Lower lobe of right lung (tissue), 2 donors: ENCODE data around the gene AGA. TPM values are rescaled to one million over a fixed set of nuclear protein-coding genes. Genes with fewer than 3 reads are reported as not detected.

Experiments used
- ATAC-seq, 2 donors: fragments of 200-7000 bp; cut with Tn5 transposase; one replicate each; pipeline ENCODE4 v1.9.1; 2020 to 2022; ENCODE audit warnings: mild to moderate bottlenecking in 2 of 2, moderate library complexity in 2 of 2
- DNase-seq: peaks from one replicate; pipeline ENCODE4 v3.0.0-alpha.2; 2020
- H3K27ac ChIP-seq: fragments of 200-600 bp; one replicate; pipeline ENCODE4 v1.8.0; 2022
- H3K27me3 ChIP-seq: fragments of 200-600 bp; one replicate; pipeline ENCODE4 v1.8.0; 2022; ENCODE audit warnings: low read depth
- H3K36me3 ChIP-seq: fragments of 200-600 bp; one replicate; pipeline ENCODE4 v1.8.0; 2022; ENCODE audit warnings: mild to moderate bottlenecking
- H3K4me1 ChIP-seq: fragments of 200-600 bp; one replicate; pipeline ENCODE4 v1.8.0; 2022
- H3K4me3 ChIP-seq: fragments of 200-600 bp; one replicate; pipeline ENCODE4 v1.8.0; 2022; ENCODE audit warnings: mild to moderate bottlenecking
- H3K9me3 ChIP-seq: fragments of 200-600 bp; one replicate; pipeline ENCODE4 v1.8.0; 2022
- intact Hi-C: fragments of 100-400 bp; cut with DNase I; formaldehyde crosslinking; loops from one replicate; pipeline ENCODE4 v1.11.0; 2022
- total RNA-seq: library from RNA; stranded (reverse); fragmentation: NEBNext Ultra II Directional; extraction: Animal tissue kit (Norgen Biotek cat#: 25700); gene quantifications from one replicate; pipeline ENCODE4 v1.2.1, GENCODE V29; 2021
- TF ChIP-seq, protein P1 (sequence below): fragments of 200-600 bp; IDR thresholded peaks from one replicate; pipeline ENCODE4 v1.8.0; 2022; ENCODE audit warnings: antibody characterized with exemption, mild to moderate bottlenecking
- donor health status: DM: no; HTN: yes; CAD: no; lungs with severe emphysema.

Gene AGA
- total RNA-seq, 1 donor from 2014 or later = 29.8 TPM

DNA sequence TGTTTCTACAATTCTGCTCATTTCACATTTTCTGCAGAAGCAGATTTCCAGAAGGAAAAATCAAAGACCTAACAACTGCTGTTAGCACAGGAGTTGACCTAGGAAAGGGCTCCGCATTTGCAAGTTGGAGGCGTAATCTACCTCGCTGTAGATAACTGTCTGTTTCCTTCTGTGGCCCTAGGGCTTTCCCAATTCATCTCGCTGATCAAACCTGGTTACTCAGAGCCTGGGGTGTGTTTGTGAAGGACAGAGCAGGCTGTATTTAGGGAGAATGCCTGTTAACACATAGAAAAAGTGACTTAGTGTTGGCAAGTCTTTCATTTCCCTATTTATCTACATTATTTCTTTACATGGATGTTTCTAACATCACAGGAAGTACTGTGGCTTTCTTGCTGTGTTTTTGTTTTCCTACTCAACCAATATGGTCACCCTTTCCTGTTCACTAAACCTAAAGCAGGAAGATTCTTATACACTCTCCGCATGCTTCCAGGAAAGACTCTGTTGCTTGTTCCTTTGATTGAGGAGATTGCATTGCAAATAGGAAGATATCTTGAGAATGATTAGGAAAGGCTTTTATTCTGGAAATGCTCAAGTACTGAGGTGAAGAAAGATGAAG lies 40.5 kb downstream of the AGA start:
- H3K9me3 ChIP-seq = no peaks in the 10 kb centered on the region
- no peaks in the 10 kb centered on the region for H3K4me1 ChIP-seq
- no peak overlapping the region for H3K27ac ChIP-seq
- ATAC-seq (no peak), DNase-seq (no peak)
- TF ChIP-seq, protein P1, sequence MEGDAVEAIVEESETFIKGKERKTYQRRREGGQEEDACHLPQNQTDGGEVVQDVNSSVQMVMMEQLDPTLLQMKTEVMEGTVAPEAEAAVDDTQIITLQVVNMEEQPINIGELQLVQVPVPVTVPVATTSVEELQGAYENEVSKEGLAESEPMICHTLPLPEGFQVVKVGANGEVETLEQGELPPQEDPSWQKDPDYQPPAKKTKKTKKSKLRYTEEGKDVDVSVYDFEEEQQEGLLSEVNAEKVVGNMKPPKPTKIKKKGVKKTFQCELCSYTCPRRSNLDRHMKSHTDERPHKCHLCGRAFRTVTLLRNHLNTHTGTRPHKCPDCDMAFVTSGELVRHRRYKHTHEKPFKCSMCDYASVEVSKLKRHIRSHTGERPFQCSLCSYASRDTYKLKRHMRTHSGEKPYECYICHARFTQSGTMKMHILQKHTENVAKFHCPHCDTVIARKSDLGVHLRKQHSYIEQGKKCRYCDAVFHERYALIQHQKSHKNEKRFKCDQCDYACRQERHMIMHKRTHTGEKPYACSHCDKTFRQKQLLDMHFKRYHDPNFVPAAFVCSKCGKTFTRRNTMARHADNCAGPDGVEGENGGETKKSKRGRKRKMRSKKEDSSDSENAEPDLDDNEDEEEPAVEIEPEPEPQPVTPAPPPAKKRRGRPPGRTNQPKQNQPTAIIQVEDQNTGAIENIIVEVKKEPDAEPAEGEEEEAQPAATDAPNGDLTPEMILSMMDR = no peak
- intact Hi-C loops = no loop called here
- H3K4me3 ChIP-seq = no peak overlapping the region
- H3K36me3 ChIP-seq = no peaks in the 10 kb centered on the region
- H3K27me3 ChIP-seq = no peaks in the 10 kb centered on the region

- Histone ChIP-seq H3K36me3 (no peaks in the 10 kb centered on the region), H3K27me3 (no peaks in the 10 kb centered on the region), H3K4me1 (no peaks in the 10 kb centered on the region), H3K27ac (no peak overlapping the region), H3K9me3 (no peaks in the 10 kb centered on the region), H3K4me3 (no peak overlapping the region)
- DNase-seq (no peak), ATAC-seq (no peak)
- TF ChIP-seq, protein P1 = no peak
- intact Hi-C loops = no loop called here
These were observed 42.2 kb downstream of the AGA start for GRCh38 chr4:177400030-177400429.

GRCh38 chr4:177396352-177396751 lies 45.9 kb downstream of the AGA start:
- intact Hi-C loops = no loop called here
- TF ChIP-seq, protein P1 = no peak
- ATAC-seq = no peak

DNA sequence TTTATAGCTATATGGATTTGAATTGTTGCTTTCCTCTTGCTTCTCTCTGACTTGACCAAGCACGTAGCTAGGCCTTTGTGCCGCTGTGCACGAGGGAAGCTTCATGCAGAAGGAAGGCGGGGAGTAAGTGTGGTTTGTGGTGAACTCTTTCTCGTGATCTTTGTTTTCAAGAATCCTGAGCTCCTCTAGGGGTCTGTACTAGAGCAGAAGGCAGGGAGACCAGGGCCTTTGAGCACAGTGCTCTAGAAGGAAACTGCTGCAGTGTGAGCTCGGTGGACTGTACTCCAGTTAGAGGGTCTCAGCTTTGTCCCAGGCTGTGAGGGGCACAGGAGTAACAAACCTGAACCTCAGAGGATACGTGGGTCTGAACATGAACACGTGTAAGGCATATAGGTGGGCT lies 49.0 kb downstream of the AGA start:
- no peaks in the 10 kb centered on the region for H3K36me3 ChIP-seq
- no peak for DNase-seq
- intact Hi-C loops = no loop called here
- H3K27me3 ChIP-seq = no peaks in the 10 kb centered on the region
- TF ChIP-seq, protein P1 = no peak
- H3K4me3 ChIP-seq = no peak overlapping the region
- no peaks in the 10 kb centered on the region for H3K4me1 ChIP-seq
- ATAC-seq = no peak
- H3K27ac ChIP-seq = no peak overlapping the region
- H3K9me3 ChIP-seq = no peaks in the 10 kb centered on the region

More at GRCh38 chr4:177396352-177396751, 45.9 kb downstream of the AGA start:
- Histone ChIP-seq H3K9me3 (no peaks in the 10 kb centered on the region), H3K27me3 (no peaks in the 10 kb centered on the region), H3K36me3 (no peaks in the 10 kb centered on the region), H3K4me1 (no peaks in the 10 kb centered on the region), H3K27ac (no peak overlapping the region), H3K4me3 (no peak overlapping the region)
- no peak for DNase-seq

- Histone ChIP-seq H3K27me3 (no peaks in the 10 kb centered on the region), H3K4me1 (no peaks in the 10 kb centered on the region), H3K9me3 (no peaks in the 10 kb centered on the region), H3K36me3 (no peaks in the 10 kb centered on the region), H3K4me3 (no peak overlapping the region), H3K27ac (no peak overlapping the region)
- intact Hi-C loops = no loop called here
- TF ChIP-seq, protein P1 = no peak
- ATAC-seq (no peak), DNase-seq (no peak)
These were observed 50.3 kb downstream of the AGA start for GRCh38 chr4:177391953-177392352.
